ENCODE data around the gene ENTPD7. TPM values are rescaled to one million over a fixed set of nuclear protein-coding genes. Genes with fewer than 3 reads are reported as not detected.

Gene ENTPD7
- polyA plus RNA-seq, 1 donor from 2014 or later, result 4.1 TPM

DNA sequence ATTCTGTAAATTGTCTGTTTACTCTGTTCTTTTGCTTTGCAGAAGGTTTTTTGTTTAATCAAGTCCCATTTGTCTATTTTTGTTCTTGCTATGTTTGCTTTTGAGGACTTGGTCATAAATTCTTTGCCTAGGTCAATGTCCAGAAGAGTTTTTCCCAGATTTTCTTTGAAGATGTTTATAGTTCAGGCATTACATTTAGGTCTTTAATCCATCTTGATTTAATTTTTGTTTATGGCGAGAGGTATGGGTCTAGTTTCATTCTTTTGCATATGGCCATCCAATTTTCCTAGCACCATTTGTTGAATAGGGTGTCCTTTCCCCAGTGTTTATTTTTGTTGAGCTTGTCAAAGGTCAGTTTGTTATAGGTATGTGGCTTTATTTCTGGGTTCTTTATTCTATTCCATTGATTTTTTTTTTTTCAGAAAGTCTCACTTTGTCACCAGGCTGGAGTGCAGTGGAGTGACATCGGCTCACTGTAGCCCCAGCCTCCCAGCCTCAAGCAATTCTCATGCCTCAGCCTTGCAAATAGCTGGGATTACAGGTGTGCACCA, 11.6 kb upstream of the ENTPD7 start:
- Histone ChIP-seq H3K27me3 (ENCODE audit: insufficient read depth, low read depth, low read length) (no peaks in the 10 kb centered on the region), H3K79me2 (replicated peaks; ENCODE audit: insufficient read depth, low read length) (no peaks in the 10 kb centered on the region), H4K20me1 (ENCODE audit: insufficient read depth) (no peaks in the 10 kb centered on the region), H3K4me2 (ENCODE audit: low read length) (no peak overlapping the region), H2AFZ (ENCODE audit: low read depth, low read length) (no peak overlapping the region), H3K36me3 (ENCODE audit: insufficient read depth, low read length) (no peaks in the 10 kb centered on the region), H3K9me2 (ENCODE audit: insufficient read depth, low read length) (no peaks in the 10 kb centered on the region), H3K27ac (ENCODE audit: low read length) (no peak overlapping the region), H3F3A (ENCODE audit: insufficient read depth, low read length, poor library complexity, severe bottlenecking) (no peaks in the 10 kb centered on the region), H3K9me3 (ENCODE audit: low read length) (no peaks in the 10 kb centered on the region), H3K9ac (ENCODE audit: low read length) (no peak overlapping the region), H3K4me3 (ENCODE audit: low read length) (no peak overlapping the region)
- TF ChIP-seq MXI1 (conservative IDR thresholded peaks at IDR 0.05; ENCODE audit: poor library complexity, severe bottlenecking) (no peak), SMC3 (conservative IDR thresholded peaks at IDR 0.05; ENCODE audit: poor library complexity) (no peak), POLR2AphosphoS5 (IDR thresholded peaks at IDR 0.05) (no peak), RAD21 (conservative IDR thresholded peaks at IDR 0.05) (no peak)

DNA sequence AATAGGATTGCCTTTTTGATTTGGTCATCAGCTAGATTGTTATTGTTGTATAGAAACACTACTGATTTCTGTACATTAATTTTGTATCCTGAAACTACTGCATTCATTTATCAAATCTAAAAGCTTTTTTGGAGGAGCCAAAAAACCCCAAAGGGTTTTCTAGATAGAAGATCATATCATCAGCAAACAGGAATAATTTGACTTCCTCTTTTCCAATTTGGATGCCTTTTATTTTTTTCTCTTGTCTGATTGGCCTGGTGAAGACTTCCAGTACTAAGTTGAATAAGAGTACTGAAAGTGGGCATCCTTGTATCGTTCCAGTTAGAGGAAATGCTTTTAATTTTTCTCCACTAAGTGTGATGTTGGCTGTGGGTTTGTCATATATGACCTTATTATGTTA, 10.6 kb upstream of the ENTPD7 start:
- Histone ChIP-seq H3K4me2 (ENCODE audit: low read length) (no peak overlapping the region), H3K9ac (ENCODE audit: low read length) (no peak overlapping the region), H3K9me2 (ENCODE audit: insufficient read depth, low read length) (no peaks in the 10 kb centered on the region), H2AFZ (ENCODE audit: low read depth, low read length) (no peak overlapping the region), H3F3A (ENCODE audit: insufficient read depth, low read length, poor library complexity, severe bottlenecking) (no peaks in the 10 kb centered on the region), H4K20me1 (ENCODE audit: insufficient read depth) (no peaks in the 10 kb centered on the region), H3K4me3 (ENCODE audit: low read length) (no peak overlapping the region), H3K9me3 (ENCODE audit: low read length) (no peaks in the 10 kb centered on the region), H3K79me2 (replicated peaks; ENCODE audit: insufficient read depth, low read length) (no peaks in the 10 kb centered on the region), H3K36me3 (ENCODE audit: insufficient read depth, low read length) (no peaks in the 10 kb centered on the region), H3K27me3 (ENCODE audit: insufficient read depth, low read depth, low read length) (no peaks in the 10 kb centered on the region), H3K27ac (ENCODE audit: low read length) (no peak overlapping the region)
- TF ChIP-seq SMC3 (conservative IDR thresholded peaks at IDR 0.05; ENCODE audit: poor library complexity) (no peak), RAD21 (conservative IDR thresholded peaks at IDR 0.05) (no peak), POLR2AphosphoS5 (IDR thresholded peaks at IDR 0.05) (no peak), TAF1 (IDR thresholded peaks at IDR 0.05; ENCODE audit: low read depth) (no peak), MXI1 (conservative IDR thresholded peaks at IDR 0.05; ENCODE audit: poor library complexity, severe bottlenecking) (no peak), EP300 (conservative IDR thresholded peaks at IDR 0.05; ENCODE audit: poor library complexity, severe bottlenecking) (no peak), EZH2 (IDR thresholded peaks at IDR 0.05; ENCODE audit: borderline replicate concordance, insufficient read depth, low read length, poor library complexity, severe bottlenecking) (no peak)
- TF ChIP-seq, protein P1, sequence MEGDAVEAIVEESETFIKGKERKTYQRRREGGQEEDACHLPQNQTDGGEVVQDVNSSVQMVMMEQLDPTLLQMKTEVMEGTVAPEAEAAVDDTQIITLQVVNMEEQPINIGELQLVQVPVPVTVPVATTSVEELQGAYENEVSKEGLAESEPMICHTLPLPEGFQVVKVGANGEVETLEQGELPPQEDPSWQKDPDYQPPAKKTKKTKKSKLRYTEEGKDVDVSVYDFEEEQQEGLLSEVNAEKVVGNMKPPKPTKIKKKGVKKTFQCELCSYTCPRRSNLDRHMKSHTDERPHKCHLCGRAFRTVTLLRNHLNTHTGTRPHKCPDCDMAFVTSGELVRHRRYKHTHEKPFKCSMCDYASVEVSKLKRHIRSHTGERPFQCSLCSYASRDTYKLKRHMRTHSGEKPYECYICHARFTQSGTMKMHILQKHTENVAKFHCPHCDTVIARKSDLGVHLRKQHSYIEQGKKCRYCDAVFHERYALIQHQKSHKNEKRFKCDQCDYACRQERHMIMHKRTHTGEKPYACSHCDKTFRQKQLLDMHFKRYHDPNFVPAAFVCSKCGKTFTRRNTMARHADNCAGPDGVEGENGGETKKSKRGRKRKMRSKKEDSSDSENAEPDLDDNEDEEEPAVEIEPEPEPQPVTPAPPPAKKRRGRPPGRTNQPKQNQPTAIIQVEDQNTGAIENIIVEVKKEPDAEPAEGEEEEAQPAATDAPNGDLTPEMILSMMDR (IDR thresholded peaks at IDR 0.05; ENCODE audit: poor library complexity, severe bottlenecking), result no peak
- TF ChIP-seq, protein P2, sequence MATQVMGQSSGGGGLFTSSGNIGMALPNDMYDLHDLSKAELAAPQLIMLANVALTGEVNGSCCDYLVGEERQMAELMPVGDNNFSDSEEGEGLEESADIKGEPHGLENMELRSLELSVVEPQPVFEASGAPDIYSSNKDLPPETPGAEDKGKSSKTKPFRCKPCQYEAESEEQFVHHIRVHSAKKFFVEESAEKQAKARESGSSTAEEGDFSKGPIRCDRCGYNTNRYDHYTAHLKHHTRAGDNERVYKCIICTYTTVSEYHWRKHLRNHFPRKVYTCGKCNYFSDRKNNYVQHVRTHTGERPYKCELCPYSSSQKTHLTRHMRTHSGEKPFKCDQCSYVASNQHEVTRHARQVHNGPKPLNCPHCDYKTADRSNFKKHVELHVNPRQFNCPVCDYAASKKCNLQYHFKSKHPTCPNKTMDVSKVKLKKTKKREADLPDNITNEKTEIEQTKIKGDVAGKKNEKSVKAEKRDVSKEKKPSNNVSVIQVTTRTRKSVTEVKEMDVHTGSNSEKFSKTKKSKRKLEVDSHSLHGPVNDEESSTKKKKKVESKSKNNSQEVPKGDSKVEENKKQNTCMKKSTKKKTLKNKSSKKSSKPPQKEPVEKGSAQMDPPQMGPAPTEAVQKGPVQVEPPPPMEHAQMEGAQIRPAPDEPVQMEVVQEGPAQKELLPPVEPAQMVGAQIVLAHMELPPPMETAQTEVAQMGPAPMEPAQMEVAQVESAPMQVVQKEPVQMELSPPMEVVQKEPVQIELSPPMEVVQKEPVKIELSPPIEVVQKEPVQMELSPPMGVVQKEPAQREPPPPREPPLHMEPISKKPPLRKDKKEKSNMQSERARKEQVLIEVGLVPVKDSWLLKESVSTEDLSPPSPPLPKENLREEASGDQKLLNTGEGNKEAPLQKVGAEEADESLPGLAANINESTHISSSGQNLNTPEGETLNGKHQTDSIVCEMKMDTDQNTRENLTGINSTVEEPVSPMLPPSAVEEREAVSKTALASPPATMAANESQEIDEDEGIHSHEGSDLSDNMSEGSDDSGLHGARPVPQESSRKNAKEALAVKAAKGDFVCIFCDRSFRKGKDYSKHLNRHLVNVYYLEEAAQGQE (IDR thresholded peaks at IDR 0.05; ENCODE audit: borderline replicate concordance), result no peak

Data from neural cell (in vitro differentiated cells).